GM23338 (cell line): ENCODE data around the gene RNF135.

Source experiments
- CREB1 ChIP-seq: fragments of 250-450 bp; sonication (Bioruptor Pico); IDR thresholded peaks from 2 replicates; pipeline ENCODE4 v1.5.0; 2020; ENCODE audit warnings: low read depth, mild to moderate bottlenecking, moderate library complexity
- CTCF ChIP-seq, 2 experiments: fragments of 200-600 bp in 1 of 2; sonication (generic) in 1 of 2; conservative IDR thresholded peaks; 2 replicates each; pipeline versions ENCODE4 v1.5.1 to v1.6.1; 2016 to 2017; ENCODE audit warnings: antibody characterized with exemption in 2 of 2, low read depth in 2 of 2, mild to moderate bottlenecking in 2 of 2, moderate library complexity in 1 of 2
- EZH2 ChIP-seq: fragments of 200-600 bp; sonication (generic); IDR thresholded peaks from one replicate; pipeline ENCODE4 v1.8.0; 2017; ENCODE audit warnings: antibody characterized with exemption, mild to moderate bottlenecking, low read depth; ENCODE audit not compliant: unreplicated experiment
- EZH2phosphoT487 ChIP-seq: fragments of 200-600 bp; sonication (generic); IDR thresholded peaks from one replicate; pipeline ENCODE4 v1.8.1; 2018; ENCODE audit warnings: antibody characterized with exemption; ENCODE audit not compliant: unreplicated experiment
- NANOG ChIP-seq: IDR thresholded peaks from 2 replicates; pipeline ENCODE4 v1.6.1; 2016; ENCODE audit warnings: antibody characterized with exemption, borderline replicate concordance
- POLR2AphosphoS5 ChIP-seq: IDR thresholded peaks from 2 replicates; pipeline ENCODE4 v1.6.1; 2016; ENCODE audit warnings: antibody characterized with exemption, low read depth
- REST ChIP-seq: IDR thresholded peaks from one replicate; pipeline ENCODE4 v1.6.1; 2018; ENCODE audit warnings: antibody characterized with exemption; ENCODE audit not compliant: unreplicated experiment

GRCh38 chr17:31013844-31014243, 43.0 kb downstream of the RNF135 start:
- TF ChIP-seq CTCF (conservative IDR thresholded peaks at IDR 0.05; ENCODE audit: low read depth in 2 of 2) (no peak), EZH2 (no peak), REST (no peak), EZH2phosphoT487 (no peak), POLR2AphosphoS5 (no peak), NANOG (no peak), CREB1 (CRISPR knock-in tag) (no peak)
